NCI-H524 (cell line): ENCODE data around the gene PRKCE.
A peak's percentile ranks its signal among the peaks of the same experiment; 100 is the strongest.

Source experiments
- DNase-seq, 2 experiments: peaks; one replicate each; lab custom pipeline; 2025; lab: John Stamatoyannopoulos, UW

PRKCE gene

DNA sequence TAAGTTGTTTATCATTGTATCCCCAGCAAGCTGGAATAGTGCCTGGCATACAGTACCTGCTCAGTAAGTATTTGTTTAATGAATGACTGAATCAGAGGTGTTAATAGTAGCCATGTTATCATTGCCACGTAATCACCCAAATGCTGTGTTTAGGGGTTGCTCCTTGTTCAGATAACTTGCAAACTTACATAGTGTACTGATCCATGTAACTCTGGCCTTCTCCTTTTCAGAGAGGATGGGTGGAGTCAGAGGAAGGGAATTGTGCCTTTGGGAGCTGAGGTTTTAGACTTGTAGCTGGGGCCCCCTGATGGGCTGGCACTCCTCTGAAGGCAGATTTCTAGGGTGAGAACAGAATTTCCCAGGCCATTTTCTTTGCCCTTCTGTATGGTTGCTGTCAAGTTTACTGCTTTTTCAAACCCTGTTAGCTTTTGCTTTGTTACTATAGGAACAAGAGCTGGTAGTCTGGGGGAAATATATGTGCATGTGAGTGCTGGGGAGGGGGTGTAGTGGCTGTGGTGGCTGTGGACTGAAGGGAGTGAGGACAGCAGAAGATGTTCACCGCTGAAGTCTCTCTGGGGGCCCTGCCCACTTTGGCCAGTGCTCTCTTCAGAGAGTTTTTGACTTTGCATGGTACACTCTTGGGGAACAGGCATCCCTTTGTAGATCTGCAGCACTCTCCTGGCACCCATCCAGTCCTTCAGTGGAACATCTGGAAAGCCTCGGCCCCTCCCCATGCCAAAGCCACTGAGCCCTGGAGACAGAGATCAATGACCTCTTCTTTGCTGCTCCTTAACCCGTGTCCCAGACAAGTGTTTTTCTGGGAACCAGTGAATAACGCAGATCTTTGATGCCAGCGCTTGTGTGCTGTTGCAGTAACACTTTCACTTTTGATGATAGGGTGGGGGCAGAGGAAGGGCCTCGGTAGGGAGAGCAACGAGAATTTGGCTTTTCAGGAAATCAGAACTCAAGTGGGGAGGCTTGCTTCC is 209.0 kb downstream of the PRKCE start:
- peak in 1 of 2 experiments; percentile 46 for DNase-seq

DNA sequence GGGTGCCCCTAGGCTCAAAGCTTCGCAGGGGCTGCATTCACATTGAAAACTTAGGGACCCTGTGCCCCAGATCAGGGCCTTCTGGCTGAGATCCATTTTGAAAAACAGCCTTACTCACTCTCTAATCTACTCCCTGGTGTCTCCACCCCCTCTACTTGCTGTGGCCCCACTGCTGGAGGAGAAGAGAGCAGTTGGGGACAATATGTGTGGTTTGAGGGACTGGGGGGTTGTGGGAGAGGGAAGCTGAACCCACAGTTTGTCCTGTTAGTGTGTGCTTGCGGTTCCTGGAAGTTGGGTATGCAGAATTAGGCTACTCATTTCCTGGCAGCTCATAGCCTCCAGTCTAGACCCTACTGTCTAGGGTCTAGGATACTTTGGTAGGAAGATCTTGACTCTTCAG is 211.4 kb downstream of the PRKCE start:
- no peak for DNase-seq

DNA sequence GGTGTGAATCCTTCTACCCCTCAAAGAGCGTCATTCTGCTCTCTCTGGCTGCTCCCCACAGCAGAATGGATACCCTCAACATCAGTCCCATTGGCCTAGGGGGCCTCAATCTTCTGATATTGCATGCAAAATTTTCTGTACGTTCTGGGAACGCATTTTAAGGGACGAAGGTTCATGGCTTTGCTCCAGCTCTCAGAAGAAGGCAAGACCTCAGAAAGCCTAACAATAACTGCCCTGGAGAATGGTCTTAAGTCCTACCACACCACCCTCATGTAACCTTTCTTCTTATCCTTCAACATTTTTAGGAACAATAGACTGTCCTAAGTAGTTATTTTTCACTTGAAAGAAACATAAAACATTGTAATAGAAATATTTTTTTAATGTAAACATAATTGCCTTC is 212.6 kb downstream of the PRKCE start:
- DNase-seq, result no peak

DNA sequence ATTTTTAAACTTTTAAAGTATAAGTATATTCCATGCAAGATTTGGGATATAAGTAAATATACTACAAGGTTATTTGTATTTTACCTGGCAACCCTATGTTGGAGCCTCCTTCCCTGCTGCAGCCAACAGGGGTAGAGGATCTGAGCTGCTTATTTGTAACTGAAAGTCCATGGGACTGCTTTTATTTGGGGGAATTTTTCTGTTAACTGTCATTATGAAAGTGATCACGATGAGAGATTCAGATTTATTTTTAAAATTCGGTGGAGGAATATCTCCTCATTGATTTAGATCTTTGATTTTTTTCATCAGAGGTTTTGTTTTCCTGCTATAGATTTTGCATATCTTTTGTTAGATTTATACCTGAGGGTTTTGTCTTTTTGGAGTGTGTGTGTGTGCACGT is 215.9 kb downstream of the PRKCE start:
- no peak for DNase-seq

DNA sequence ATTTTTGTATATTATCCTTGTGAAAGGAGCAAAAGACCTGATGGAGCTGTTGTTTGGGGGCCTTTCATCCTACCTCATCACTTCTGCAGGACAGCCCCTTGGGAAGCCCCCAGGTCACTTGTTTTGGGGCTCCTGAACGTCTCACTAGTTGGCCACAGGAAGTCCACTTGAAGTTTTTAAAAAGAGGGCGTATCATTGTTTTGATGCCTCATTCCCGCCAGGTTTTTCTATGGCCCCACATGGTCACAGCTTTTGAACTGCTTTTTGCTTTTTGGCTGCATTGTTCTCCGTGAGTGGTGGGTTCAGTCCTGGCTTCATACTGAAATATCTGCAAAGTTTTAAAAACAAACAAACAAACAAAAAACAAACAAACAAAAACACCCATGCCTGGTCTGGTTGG is 216.3 kb downstream of the PRKCE start:
- no peak for DNase-seq

DNA sequence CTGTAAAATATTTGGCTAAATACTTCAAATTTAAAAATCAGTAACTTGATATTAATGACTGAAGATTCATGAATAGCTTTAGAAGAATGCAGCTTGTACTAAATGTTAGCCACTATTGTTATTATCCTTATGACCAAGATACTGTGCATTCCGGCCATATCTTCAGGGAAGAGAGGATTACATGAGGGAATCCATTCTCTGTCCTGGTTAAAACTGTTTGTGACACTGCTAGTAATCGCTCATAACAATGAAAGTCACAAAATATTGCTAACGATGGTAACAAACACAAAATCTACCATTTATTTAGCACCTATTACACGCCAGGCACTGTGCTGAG is 217.7 kb downstream of the PRKCE start:
- DNase-seq, result no peak

DNA sequence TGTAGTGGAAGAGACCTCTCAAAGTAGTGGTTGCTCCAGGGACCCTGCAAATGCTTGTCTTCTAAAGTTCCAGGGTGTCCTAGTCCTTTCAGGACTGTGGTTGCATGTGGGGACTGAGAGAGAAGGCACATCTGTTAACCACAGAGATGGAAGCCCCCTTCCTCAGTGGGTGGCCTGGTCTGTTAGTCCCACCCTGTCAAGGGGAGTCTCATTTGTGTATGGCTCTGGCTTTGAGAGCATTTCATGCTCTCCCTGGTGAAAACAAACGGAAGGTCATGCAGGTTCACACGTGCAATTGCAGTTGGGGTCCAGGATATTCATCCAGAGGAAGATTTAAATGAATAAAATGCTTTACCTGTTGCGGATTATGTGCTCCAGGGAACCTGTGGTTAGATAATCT is 219.6 kb downstream of the PRKCE start:
- DNase-seq, result no peak

DNA sequence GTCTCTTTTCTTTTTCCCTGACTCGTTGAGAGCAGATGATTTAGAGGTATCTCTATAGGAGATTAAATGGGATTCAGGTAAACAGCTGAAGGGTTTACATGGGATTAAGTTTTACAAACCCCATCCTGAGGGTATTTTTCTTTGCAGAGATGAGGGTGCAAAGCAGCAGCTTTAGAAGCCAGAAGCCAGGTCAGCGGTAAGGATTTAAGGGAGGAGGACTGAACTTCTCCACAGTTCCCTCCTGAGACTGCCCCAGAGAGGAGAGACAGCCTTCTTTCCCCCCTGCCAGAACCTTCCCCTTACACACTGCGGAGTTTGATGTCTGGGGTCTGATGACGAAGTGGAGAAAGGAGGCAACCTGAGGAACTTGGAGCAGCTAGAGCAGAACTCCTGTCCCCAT is 220.1 kb downstream of the PRKCE start:
- peak in 1 of 2 experiments; percentile 68 for DNase-seq

DNA sequence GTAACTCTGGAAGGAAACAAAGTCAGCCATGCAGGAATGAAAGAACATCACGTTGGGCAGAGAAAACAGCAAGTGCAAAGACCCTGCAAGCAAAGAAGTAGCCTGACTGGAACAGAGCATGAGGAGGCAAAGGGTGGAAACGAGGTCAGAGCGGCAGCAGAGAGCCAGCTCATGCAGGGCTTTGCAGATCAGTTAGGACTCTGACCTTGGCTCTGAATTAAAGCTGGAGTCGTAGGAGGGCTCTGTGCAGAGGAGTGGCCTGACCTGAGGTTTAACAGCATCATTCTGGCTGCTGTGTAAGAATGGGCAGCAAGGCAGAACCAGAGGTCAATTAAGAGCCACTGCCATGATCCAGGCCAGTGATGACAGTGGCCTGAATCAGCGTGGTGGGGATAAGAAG is 220.7 kb downstream of the PRKCE start:
- no peak for DNase-seq

DNA sequence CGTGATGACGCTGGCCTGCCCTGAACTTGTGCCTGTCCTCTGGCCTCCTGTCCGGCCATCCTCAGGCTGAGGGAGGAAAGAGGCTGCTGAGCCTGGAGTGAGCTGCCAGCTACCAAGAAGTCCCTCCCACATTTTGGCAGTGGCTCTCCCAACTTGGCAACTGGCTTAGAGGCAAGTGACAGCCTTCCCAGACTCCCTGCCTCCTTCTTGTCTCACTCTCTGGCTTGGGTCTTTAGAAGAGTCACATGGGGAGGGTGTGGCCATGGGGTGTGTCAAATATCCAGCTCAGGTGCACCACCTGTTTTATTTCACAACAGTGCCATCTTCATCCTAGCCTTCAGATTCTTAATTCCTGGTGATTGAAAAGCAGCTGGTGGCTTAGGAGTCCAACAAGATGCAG is 222.9 kb downstream of the PRKCE start:
- DNase-seq, result peak; percentile 36 to 77

DNA sequence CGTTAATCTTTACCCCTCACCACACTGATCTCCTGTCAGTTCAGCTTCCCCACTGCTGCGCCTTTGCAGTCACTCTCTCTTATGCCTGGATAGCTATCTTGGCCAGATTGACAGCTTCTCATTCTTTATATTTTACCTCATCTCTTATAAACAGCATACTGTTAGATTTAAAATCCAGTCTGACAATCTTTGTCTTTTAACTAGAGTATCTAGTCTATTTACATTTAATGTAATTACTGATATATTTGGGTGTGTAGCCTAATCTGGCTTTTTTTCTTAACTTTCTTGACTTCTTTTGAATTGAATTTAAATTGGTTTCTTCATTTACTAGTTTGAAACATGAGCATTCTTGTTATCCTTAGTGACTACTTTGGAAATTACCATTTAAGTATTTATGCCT is 225.1 kb downstream of the PRKCE start:
- DNase-seq, result no peak

DNA sequence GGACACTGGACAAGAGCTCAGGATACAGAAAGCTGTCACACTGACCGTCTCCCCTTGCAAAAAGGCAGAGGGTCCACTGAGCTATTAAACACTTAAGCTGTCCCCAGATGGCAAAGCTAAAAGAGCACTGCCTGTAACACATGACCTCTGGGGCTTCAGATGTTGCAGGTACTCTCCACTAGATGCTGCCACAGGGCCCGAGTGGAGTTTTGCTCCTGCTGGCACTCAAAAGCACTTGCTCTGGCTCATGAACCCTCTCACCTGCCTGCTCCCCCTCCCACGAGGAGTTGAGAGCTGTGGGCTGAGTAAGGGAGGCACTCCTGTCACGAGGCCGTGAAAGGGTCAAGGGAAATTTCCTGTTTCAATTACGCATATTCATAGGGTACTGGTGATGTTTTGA is 227.9 kb downstream of the PRKCE start:
- peak; percentile 80 to 94 for DNase-seq

DNA sequence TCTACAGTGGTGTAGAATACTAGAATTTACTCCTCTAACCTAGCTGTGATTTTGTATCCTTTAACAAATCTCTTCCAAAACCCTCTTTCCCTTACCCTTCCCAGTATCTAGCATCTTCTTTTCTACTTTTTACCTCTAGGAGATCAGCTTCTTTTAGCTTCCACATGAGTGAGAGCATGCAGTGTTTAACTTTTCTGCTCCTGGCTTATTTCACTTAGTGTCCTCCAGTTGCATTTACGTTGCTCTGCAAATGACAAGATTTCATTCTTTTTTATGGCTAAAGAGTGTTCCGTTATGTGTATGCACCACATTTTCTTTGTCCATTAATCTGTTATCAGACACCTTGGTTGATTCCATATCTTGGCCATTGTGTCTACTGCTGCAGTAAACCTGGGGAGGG is 228.5 kb downstream of the PRKCE start:
- DNase-seq, result no peak

DNA sequence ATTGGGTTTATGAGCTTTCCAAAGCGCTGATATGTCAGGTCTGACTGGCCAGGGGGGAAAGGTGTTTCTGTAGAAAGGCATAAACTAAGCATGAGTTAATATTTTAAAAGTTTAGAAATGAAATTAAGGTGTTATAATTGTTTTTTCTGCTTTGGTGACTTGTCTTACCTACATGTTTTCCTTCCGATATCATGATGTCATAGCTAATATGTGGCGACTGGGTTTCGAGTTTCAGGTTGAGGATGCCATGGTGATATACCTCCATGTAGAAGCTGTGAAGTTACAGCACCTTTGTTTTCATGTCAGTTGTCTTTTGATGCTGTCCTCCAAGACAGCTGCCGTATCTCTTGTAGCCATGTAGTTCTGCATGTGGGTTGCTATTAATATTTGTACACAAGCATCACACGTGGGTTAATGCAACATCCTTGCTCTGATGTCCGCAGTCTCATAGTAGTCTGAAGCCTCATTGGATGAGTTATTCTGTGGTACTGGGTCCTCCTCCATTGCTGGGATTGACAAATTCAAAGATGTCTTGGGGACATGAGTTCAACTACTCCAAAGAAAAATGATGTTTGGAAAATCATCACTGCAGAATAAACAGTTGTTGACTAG is 230.6 kb downstream of the PRKCE start:
- DNase-seq, result no peak

DNA sequence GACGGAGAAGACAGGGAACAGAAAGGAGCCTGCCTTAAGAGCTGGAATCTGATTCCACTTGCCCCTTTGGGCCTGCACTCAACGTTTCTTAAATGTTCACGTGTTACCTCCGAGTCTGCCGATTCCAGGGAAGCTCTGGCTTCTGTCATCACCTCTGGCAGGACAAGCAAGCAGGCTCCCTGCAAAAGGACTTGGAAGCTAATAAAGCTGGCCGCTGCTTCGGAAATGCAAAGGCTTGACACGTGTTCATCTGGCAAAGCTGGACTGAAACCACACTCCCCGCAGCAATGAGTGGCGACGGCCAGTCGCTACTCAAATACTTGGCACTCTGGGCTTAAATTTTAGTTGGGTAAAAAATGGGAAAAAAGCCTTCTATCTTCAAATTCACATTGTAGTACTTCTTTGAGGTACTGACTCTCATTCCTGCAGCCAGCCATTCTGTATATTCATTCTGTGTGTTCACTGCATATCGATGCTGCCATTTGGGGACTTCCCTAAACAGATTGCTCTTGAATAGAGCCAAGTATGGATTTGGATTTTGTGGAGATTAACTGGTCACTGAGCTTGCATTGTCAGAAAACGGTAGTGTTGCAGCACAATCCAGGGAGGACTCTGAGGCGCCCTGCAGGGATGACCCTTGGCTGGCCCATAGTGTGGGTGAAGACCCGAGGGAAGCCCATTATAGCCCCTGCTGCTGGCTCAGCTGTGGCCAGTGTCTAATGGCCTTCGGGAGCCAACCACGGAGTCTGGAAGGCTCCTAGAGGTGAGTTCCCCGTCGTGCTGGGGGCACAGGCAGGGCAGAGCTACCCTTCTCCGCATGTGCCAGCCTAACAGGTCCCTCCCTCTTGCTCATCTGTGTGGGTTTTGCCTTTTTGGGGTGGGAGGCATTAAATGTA is 231.5 kb downstream of the PRKCE start:
- peak; percentile 86 to 90 for DNase-seq

DNA sequence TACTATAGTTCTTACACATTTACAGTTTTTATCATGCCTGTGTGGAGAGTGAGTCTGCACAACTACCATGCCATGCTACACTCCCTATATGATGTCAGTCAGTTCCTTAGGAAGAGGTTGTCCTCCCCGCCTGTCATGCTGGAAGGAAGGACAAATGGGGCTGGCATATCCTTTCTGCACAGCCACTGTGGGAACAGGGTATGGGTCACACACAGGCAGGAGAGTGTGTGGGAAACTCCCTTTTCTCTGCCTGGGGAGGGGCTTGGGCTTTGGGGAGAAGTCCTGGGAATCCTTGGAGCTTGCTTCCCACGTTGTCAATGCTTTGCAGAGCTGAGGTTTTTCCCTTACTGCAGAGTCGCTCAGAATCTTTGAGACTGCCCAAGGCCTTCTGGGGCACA is 232.1 kb downstream of the PRKCE start:
- peak in 1 of 2 experiments; percentile 39 for DNase-seq

DNA sequence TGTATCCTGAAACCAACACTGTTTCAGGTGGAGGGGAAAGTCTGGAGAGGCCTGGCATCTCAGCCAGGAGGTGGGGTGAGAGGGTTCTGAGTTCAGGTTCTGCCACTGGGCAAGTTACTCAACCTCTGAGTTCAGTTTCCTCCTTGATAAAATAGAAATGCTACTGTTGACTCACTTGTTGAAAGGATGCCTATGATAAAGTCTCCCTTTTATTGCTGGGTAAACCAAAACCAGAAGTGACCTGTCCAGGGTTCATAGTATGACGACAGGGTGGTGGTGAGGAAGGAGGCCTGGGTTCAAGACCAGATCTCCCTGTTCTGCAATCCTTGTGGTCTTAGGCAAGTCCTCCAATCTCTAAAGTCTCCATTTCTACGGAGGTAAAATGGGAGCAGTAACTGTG is 232.7 kb downstream of the PRKCE start:
- no peak for DNase-seq

DNA sequence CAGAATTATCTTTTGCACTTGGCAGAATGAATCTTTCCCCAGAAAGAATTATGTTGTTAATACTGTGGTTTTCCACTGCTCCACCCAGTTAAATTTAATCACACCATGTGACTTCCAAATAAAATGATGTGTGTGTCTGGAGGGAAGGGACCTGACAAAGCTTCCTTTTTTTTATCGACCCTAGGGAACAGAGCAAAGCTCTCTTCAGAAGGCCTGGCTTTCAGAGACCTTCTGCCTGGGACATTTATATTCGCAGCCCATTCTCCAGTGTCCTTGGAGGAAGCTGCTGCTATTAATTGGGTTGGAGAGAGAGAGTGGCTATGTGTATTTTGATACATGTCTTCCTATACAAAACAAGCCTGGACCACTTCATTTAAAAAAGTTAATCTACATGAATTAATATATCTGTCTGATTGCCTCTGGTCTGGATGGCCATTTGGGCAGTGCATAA is 233.7 kb downstream of the PRKCE start:
- peak in 1 of 2 experiments; percentile 66 for DNase-seq

DNA sequence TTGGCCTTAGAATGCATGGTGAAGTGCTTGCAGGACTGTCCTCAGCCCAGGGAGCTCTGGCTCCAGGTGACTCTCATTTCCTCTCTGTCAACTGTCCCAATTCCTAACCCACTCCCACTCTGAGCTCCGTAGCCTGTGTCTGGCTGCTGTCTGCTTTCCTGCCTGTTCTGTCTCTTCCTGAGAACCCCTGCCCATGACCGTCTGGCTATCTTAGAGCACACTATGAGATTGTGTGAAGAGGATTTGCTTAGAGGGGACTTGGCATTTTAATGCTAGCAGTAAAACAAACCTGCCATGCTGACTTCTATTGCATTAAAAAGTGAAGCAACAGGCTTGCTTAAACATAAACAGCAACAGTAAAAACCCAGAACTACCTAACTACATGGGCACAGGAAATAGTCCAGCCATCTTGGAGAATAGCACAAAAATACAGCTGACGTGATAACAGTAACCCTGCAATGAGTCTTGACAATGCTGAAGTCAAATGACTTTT is 234.7 kb downstream of the PRKCE start:
- peak in 1 of 2 experiments; percentile 64 for DNase-seq

DNA sequence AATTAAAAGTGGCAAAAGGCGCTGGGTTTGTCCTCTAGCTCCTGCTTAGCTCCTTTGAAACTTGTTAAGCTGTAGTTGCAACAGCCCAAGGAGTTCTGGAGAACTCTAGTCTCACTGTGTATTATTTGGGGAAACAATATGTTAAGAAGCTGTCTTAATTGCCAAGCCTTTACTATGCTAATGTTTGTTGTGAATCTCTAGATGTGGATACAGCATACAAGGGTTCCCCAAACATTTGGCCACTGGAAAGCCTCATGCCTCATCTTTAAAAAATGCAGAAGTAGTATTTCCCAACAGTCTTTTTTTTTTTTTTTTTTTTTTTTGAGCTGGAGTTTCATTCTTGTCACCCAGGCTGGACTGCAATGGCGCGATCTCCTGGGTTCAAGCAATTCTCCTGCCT is 236.7 kb downstream of the PRKCE start:
- peak in 1 of 2 experiments; percentile 77 for DNase-seq

DNA sequence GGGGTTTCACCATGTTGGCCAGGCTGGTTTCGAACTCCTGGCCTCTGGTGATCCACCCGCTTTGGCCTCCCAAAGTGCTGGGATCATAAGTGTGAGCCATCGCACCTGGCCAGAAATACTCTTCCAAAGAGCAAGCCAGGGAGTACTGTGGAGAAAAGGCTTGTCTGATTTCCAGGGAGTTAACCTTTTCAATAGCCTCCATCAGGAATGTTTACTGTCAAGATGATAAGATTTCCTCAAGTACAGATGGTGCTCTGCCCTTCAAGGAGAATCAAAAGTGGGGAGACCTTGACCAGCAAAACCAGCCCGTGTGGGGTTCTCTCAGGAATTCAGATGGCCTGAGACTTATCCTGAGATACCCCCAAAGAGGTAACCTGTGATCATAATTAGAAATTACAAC is 237.2 kb downstream of the PRKCE start:
- peak; percentile 91 to 96 for DNase-seq

DNA sequence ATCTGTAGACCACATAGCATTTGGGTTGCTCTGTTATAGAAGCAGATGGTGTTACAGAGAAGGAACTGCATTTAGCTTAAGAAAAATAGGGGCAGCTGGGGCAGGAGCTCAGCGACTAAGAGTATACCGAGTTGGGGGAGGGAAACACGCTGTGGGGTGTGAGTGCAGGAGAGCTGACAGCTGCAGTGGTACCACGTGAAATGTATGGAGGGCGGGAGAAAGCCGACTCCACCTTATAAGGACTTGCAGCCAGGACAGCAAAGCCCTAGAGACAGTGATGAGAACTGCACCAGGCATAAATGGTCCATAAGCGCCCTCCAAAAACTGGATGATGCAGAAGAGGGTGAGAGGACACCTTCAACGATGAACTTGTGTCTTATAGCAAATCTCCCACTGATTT is 237.6 kb downstream of the PRKCE start:
- peak; percentile 99 to 100 for DNase-seq
